Endometrial microvascular endothelial cells (primary cell): Measurements from ENCODE around the gene WIPI1. TPM values are rescaled to one million over a fixed set of nuclear protein-coding genes. Genes with fewer than 3 reads are reported as not detected.
"Not testable (repeated sequence)": the region's sequence is repeated elsewhere in the genome, so short reads cannot be mapped to it uniquely, and the experiment has no call there.

ENCODE experiments used
- in situ Hi-C: cut with HindIII; loops from 2 replicates; pipeline ENCODE4 v1.10.0; 2017; ENCODE audit warnings: low sequenced_read_pairs, low pct_unique_long_range_greater_than_20kb; ENCODE audit errors: inconsistent ontology term
- total RNA-seq: library from RNA; depleted of rRNA; stranded (reverse); fragments of >200 nt; gene quantifications from one replicate; pipeline ENCODE4 v1.2.3, GENCODE V29; 2015; ENCODE audit errors: inconsistent ontology term

The WIPI1 gene, protein sequence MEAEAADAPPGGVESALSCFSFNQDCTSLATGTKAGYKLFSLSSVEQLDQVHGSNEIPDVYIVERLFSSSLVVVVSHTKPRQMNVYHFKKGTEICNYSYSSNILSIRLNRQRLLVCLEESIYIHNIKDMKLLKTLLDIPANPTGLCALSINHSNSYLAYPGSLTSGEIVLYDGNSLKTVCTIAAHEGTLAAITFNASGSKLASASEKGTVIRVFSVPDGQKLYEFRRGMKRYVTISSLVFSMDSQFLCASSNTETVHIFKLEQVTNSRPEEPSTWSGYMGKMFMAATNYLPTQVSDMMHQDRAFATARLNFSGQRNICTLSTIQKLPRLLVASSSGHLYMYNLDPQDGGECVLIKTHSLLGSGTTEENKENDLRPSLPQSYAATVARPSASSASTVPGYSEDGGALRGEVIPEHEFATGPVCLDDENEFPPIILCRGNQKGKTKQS
- 39.8 TPM for total RNA-seq

DNA sequence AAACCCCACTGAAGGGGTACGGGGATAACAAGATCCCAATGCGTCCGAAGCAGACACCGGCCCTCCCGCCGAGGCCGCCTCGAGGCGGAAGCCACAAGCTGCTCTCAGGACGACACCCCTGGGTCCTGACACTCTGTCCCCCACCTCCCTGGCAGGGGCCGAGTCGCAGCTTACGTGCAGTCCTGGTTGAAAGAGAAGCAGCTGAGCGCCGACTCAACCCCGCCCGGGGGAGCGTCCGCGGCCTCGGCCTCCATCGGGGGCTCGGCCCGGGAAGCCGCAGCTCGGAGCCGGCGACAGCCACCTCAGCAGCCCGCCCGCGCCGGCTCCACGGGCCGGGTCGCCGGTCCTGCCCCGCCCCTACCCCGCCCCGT, at the start of gene WIPI1:
WIPI1 (minus strand) TSS at position 329 of the 371 bp plus-strand sequence; CDS start at position 254, 75 bp downstream.
- in situ Hi-C loops, result no loop called here

DNA sequence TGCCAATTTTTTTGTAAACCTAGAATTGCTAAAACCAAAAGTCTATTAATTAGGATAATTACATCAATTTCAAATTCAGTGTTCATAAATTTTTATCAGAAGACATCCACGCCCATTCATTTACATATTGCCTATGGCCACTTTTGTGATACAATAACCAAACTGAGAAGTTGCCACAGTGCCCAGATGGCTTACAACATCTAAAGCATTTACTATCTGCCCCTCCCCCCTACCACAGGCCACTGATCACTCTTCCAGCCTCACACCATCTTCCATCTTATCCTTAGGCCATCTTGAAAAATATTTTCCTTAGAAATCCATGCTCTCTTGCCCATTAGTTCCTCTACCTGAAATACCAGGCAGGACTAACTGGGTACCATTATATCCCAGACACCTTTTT, 48.7 kb upstream of the WIPI1 start:
- in situ Hi-C loops, result no loop called here

DNA sequence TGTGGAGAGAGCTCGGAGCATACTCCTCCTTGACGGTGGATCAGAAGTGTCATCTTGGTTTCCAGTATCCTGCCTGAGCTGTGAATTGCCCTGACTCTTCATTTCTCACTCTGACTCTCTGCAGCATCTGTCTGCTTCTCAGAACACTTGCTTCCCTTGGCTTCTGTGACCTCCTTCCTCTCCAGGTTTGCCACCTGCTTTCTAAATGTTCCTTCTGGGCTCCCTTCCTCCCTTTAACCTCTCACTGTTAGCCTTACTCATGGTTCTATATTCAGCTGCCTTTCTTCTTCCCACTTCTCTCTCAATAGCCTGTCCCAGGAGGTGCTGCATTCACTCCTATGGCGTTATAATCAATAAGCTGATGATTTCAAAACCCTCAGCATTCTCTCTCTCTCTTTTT, 43.8 kb upstream of the WIPI1 start:
- in situ Hi-C loops, result no loop called here

DNA sequence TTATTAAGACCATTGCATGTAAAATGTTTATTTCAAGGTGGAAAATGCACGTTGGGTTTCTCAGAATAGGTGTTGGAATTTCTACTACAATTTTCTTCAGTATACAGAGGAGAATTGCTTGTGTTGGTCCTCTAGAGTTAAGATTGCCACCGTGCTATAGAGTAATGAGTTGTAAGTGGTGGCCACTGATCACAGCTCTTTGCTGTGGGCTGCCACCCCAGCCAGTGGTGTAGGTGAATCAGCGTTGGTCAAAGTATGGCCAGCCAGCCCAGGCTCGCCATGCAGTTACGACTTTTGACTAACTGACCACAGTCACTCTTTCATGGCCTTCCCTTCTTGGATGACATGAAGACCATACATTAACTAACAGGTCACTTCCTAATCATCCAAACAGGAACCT, 42.3 kb upstream of the WIPI1 start:
- in situ Hi-C loops, result no loop called here

DNA sequence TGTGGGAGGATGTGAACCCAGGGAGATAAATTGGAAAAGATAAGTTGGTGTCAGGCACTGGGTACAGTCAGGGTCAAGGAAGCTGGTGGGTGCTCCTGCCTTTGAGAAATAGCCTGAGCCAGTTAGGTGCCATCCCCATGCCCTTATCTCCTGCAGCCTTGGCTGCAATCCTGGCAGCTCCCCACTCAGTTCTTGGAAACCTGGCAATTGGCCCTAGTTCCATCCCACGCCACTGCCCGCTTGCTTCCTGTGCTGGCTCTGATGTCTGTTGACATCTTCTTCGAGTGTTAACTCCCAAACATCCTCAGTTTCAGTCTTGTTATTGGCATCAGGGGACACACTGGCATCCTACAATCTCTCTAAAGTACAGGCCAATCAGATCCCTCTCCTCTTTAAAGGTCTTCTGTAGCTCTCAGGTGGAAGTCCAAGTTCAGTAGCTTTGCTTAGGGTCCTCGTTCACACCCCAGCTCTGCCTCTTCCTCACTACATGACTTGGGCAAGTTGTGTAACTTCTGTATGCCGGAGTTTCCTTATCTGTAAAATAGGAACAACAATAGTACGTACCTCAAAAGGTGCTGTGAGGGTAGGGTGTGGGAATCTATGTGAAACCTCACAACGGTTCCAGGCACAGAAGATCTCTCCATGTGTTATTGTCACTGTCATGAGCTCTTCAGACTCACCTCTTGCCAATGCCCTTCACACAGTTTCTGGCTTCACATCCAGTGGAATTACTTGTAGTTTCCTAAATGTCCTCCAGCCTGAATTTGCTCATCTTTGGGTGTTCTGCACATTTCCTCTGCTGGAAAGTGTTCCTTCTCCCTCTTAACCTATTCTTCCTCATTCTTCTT, 41.4 kb upstream of the WIPI1 start:
- in situ Hi-C loops, result no loop called here

DNA sequence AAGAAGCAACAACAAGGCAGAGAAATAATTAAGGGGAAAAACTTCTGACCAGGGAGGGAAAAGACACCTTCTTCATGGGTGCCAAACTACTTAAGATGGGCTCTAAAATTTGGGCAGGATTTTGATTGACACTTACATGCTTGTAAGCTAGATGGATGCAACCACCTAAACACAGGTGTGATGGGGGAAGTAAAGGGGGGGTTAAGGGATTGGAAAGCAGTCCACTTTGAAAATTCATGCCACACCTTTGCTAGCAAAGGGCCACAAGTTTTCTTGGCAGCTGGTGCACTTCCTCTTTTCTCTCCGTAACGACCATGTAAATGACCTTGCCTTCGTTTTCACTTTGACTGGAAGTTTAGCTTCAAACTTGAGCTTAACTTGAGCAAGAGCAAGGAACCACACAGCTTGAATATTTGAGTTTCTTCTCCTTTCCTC, 40.6 kb upstream of the WIPI1 start:
- in situ Hi-C loops, result no loop called here

DNA sequence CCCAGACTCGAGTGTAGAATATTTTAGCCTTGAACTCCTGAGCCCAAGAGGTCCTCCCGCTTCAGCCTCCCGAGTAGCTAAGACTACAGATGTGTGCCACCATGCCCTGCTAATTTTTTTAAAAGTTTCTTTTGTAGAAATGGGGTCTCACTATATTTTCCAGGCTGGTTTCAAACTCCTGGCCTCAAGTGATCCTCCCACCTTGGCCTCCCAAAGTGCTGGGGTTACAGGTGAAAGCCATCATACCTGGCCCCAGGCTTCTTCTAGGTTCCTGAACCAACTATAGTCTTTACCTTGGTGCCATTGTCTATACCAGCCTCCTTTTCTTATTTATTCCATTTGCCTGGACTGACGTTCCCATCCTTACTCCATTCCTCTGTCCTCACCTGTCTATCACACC, 37.8 kb upstream of the WIPI1 start:
- in situ Hi-C loops, result no loop called here

DNA sequence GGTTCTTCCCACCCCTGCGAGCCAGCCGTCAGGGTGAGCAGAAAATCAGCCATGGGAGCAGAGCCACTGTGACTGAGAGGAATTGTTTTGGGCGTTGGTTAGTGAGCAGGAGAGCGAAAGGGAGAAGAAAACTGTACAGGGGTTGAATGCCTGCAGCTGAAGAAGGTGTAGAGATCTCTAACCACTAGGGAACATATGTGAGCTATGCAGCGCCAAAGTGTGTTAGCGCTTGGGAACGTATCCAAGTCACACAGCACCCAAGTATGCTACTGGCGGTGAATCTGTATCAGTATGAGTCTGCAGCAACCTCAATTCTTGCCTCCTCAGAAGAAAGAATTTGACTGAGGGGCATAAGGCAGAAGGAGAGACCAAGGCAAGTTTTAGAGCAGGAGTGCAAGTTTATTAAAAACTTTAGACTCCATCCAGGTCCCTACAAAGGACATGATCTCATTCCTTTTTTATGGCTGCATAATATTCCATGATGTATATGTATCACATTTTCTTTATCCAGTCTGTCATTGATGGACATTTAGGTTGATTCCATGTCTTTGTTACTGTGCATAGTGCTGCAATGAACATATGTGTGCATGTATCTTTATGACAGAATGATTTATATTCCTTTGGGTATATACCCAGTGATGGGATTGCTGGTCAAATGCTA, 35.2 kb upstream of the WIPI1 start:
- in situ Hi-C loops, result not testable (repeated sequence)

DNA sequence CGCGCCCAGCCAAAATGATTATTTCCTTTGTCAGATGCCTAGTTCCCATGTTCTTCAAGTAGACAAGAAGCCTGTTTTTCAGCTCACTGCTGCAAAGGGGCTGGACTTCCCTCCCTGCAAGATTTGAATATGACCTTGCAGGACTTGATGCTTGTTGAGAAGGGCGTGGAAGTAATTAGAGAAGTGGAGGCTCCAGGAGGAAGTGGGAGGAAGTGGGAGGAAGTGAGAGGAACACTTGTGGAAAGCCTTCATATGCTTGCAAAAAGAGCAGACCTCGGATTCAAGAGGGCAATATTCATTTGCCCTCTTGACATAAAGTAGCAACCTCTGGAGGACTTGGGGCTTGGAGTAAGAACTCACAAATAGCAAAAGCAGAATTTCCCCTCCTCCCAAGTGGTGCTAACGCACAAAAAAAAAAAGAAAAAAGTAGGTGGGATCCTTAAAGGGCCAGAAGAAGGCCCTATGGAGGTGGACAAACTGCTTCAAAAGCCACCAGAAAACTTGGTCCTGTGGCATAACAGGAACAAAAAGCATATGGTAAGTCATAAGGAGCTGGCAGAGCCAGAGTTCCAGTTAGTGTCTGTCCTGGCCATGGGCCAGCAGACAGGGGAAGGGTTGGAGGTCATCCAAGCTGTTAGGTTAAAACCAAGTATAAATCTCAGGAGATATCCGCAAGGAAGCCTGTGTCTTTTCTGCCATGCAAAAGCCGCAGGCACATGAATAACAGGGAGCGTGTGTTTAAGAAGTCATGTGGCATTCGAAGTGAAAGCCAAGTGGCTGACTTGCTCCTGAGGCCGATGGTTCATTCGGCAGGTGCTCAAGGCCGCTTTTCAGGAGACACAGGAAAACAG, 34.3 kb upstream of the WIPI1 start:
- in situ Hi-C loops, result no loop called here

DNA sequence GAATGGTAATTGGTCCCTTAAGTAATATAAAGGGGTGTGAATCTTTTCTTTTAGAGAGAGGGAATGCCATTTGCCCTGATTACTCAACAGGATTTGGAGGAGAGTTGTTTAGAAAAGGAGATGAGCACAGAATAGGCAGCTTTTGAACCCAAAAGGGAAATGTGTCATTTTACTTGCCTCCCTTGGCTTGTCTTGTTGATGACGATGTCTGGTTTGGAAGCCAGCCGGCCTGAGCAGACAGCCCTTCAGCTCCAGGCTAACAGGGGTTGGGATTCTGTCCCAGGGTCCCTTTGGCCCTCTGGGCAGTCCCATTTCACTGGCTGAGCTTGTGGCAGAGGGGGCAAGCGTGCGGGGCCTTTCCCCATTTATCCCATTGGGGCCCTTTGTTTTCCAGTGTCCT, 32.6 kb upstream of the WIPI1 start:
- in situ Hi-C loops, result no loop called here

DNA sequence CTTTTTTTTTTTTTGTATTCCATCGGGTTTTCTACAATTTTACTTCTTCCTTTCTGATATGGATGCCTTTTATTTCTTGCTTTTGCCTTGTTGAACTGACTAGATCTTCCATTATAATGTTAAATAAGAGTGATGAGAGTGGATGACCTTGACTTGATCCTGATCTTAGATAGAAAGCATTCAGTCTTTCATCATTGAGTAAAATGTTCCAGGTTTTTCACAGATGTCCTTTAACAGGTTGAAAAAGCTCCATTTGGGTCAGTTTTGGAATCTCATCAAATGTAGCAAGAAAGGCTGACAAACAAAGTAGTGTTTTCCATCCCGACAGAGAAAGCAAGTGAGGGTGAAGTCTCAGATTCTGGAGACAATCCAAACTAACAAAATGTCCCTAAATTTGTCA, 27.2 kb upstream of the WIPI1 start:
- in situ Hi-C loops, result no loop called here

DNA sequence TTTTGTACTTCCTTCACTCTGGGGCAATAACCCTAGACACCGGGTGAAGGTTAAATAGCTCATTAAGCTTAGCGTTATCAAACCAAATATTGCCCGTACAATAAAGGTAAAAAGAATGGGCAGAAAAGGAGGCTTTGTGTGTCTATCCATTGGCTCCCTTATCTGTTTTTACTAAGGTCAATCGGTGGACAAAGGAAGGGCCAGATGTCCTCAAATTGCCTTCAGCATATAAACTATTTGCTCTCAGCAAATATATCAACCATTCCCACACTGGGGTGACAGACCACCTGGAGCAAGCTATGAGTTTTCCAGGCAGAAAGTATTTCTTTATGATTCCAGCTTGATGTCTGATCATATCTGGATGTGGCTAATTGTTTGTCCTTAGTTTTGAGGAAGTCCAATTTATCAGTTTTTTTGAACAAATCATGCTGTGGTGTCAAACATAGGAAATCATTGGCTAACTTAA, 25.3 kb upstream of the WIPI1 start:
- in situ Hi-C loops, result no loop called here

DNA sequence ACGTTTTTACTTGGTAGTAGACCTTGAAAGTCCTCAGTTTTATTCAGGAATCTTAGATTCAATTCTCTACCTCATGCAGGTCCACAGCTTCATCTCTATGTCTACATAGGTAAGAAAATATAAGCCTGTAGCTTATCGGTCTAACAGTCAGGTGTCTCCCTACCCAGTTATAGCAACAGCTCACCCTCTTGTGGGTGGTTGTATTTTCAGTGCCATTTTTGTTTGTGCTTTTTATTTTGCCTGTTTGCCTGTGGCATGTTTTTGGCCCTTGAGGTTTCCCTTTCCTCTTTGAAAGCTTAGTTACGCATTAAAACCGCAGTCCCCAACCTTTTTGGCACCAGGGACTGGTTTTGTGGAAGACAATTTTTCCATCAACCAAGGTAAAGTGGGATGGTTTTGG, 23.6 kb upstream of the WIPI1 start:
- in situ Hi-C loops, result no loop called here

DNA sequence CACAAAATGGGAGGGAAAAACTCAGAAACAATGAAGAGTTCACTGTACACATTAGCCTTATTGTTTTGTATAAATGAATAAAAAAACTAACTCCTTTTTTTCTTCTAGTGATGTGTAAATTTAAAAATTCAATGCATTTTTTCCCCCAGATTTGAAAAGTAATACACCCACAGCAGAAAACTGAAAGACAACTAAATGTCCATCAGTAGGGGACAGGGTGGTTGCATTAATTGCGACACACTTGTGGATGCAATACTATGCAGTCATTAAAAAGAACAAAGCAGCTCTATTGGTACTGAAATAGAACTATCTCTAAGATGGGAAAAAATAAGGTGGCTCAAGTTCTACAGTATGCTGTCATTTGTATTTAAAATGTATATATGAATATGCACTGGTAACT, 13.7 kb upstream of the WIPI1 start:
- in situ Hi-C loops, result no loop called here

DNA sequence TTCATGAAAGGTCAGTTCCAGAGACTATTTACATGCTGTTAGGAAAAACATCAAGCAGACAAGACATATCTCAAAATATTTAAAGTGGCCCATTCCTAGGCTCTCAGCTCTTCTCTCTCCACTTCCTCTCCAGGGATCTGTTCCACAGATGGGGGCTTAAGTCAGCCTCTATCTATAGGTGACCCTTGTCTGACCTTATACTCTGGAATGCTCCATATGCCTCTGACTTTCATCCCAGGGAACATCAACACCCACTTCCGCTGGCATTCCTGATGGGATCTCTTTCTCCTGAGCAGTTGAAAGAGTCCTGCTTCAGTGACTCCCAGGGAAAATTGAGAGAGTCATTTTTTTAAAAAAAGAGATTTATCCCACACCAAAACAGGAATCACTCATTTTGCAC, 11.5 kb upstream of the WIPI1 start:
- in situ Hi-C loops, result no loop called here

DNA sequence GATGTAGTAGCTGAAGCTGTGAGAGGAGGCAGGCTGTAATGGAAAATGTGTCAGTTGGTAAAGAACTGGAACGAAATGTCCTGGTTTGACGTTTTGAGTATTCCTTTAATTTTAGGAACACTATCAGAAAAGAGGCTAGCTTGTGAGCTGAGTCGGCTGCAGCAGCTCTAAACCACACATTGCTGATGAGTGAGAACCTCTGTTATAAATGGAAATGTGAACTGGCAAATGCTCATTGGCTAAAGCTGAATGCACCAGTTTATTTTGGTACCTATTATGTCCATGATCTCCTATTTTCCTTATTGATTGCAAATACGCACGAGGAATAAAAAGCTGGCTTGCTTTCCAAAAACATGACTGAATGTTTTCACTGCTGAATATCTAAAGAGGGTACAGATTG, 11.0 kb upstream of the WIPI1 start:
- in situ Hi-C loops, result no loop called here

DNA sequence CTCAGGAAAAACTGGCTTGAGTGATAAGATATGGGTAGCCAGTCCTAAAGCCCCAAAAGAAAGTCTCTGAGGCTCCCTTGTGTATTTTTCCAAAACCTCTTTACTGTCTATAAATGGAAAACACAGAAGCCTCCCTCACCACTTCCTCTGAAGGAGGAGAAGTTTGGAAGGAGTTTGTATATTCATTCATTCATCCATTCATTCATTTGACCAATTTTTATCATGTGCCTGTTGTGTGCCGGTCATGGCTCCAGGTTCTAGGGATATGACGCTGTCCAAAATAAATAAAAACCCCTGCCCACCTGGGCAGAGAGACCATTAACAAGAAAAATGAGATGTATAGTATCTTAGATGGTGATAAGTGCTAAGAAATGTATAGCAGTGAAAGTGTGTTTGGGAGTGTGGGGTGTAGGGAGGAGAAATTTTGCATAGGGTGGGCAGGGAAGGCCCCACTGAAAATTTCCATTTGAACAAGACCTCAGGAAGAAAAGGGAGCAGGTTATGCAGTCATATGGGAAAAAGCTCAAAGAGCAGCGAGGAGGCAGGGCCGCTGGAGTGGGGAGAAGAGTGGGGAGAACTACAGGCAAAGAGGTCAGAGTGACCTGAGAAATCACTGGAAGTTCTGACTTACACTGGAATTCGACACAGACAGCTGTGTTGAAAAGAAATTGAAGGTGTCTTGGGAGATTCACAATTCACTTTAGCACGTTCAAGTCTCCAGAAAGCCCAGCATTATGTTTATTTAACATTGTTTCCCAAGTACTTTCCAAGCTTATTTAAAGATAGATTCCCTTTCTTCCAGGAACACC, 6.1 kb upstream of the WIPI1 start:
- in situ Hi-C loops, result no loop called here
